Mucosa of gallbladder (tissue), 1 donor: Measurements from ENCODE around the gene LIMCH1. TPM values are rescaled to one million over a fixed set of nuclear protein-coding genes. Genes with fewer than 3 reads are reported as not detected.
"Not testable (repeated sequence)": the region's sequence is repeated elsewhere in the genome, so short reads cannot be mapped to it uniquely, and the experiment has no call there.

Source experiments
- DNase-seq: peaks from one replicate; pipeline ENCODE4 v3.0.0-alpha.2; 2020; ENCODE audit warnings: low spot score
- total RNA-seq: library from RNA; stranded (reverse); gene quantifications from one replicate; pipeline ENCODE4 v1.2.1, GENCODE V29; 2021
- donor health status: DM: no; HTN: no; CAD: no.

Gene LIMCH1
- total RNA-seq, 1 donor from 2014 or later = 90.3 TPM

DNA sequence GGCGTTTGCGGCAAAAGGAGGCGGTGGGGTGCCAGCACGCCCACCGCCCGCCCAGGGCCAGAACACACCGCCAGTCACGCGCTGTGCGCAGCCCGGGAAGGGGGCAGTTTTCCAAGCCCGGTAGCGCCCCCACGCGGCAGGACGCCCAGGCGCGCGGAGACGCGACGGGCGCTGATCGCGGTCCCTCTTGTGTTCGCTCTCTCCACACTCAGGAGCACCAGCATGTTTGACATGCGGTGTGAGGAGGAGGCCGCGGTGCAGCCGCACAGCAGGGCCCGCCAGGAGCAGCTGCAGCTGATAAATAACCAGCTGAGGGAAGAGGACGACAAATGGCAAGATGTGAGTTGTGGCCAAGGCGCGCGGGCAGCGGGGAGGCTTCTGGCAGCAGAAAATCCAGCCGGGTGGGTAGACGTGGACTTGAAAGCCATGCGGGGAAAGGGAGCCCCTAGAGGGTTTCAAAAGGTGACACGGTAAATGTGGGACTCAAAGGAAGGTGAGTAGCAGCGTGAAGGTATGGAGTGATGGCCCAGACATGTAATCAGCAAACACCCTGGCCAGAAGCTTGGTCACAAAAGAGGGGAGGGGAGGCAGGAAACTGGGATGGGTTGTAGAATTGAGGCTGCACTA is 106.4 kb downstream of the LIMCH1 start:
- DNase-seq = peak; percentile 70

DNA sequence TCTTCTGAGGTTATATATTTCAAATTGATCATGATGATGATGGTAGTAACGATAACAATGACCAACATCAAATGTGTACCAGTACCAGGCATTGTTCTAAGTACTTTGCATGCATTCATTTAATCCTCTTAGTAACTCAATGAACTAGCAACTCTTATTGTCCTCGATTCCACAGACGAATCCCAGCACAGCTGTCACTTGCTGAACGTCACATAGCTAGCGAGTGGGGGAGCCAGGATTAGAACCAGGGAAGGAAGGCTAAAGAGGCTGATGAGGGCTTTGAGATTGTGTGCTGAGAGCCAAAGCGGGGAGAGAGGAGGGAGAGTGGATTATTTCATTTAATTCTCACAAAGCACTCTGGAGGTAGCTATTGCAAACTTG is 106.9 kb downstream of the LIMCH1 start:
- DNase-seq = no peak

DNA sequence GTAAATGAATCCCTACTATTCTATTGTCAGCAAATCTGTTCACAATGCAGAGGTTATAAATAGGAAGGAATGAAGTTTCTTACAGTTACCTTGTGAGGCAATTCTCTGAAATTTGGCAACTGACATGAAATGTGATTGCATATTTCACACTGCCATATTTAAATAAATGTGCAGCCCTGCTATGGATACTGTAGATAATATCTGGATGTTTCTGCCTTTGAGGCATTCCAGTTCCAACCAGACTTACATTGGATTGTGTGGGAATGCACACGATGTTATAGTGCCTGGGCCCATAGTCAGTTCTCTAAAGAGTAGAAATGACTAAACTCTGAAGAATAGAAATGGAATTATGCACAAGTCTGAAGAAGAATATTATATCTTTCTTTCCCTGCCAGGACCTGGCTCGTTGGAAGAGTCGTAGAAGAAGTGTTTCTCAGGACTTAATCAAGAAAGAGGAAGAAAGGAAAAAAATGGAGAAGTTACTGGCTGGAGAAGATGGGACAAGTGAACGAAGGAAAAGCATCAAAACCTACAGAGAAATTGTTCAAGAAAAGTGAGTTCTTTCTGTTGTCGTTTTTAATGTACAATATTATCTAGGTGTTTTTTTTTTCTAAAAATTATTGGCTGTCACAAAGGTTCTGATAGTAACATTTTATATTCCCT is 107.9 kb downstream of the LIMCH1 start:
- no peak for DNase-seq

DNA sequence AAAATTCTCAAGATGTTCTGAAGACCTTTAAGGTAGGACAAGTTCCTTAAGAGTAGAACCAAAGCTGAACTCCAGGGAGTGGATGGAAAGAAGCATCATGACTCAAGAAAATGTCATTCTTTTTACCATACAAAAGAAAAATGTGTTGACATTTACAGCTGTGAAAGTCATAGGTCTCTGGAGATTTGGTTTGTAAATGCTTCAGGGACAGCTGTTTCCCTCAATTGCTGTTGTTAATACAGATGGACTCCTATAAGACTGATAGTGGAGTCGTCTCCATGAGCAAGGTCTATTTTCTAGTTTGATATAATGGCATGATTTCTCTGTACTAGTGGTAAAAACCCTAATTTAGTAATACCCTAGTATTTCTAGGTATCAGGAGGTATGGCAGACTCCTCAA is 108.9 kb downstream of the LIMCH1 start:
- no peak for DNase-seq

DNA sequence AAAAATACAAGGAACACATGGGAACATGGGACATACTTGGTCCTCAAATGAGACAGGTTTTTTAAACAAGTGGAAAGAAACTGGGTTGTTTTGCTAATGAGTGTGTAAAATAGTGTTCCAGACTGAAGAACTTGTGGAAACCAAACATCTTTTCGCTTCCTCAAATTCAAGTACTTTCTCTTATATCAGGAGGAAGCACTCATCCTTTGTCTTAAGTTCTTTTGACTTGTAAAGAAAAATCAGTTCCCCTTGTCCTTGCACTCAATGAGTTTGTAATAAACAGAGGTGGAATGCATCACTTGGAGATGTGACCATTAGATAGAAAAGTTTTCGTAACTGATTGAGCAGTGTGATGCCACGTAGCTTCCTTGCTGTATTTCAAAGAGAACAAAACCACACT is 109.4 kb downstream of the LIMCH1 start:
- no peak for DNase-seq

DNA sequence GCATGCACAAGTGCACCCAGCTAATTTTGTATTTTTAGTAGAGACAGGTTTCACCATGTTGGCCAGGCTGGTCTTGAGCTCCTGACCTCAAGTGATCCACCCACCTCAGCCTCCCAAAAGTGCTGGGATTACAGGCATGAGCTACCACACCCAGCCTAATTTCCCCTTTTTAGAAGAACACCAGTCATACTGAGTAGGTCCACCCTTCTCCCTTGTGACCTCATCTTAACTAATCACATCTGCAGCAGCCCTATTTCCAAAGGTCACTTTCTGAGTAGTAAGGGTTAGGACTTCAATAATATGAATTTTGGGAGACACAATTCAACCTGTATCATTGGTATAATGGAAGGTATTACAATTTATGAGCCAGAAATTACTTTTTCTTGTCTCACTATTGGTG is 113.2 kb downstream of the LIMCH1 start:
- DNase-seq = not testable (repeated sequence)

GRCh38 chr4:41652971-41653370 is 115.0 kb downstream of the LIMCH1 start:
- no peak for DNase-seq

- DNase-seq = no peak
Measured at GRCh38 chr4:41653523-41653922, 115.6 kb downstream of the LIMCH1 start.

DNA sequence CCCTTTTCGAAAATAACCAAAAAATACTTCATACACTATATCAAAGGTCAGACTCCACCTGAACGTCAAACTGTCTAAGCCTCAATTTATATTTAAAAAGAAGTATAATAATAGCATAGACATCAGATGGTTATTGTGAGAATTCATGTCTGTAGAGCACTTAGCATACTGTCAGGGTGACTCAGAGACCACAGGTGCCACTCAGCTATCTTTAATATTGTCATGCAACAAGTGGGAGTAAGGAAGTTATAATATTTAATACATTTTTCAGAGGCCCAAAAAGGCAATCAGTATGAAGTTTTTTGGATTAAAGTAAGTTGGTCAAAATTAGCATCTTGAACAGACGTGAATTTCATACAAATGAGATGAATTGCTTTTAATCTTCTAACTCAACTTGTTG is 117.2 kb downstream of the LIMCH1 start:
- no peak for DNase-seq

DNA sequence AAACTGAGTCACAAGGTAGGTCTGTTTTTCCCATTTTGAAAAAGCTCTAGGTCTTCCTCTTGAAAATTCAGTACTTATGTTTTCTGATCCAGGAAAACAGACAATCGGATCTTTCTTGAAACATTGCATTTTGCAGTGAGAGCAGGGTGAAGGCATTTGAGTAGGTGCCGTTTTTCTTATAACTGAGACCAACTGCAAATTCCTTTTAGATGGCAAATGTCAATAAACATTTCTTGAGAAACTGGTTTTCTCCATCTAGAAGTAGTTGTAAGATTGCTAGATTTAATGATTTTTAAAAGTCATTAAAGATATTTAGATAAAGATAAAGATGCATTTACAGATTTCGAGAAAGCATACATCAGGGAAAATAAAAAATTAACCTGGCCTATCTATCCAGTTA is 118.1 kb downstream of the LIMCH1 start:
- no peak for DNase-seq

GRCh38 chr4:41656572-41657520 is 118.9 kb downstream of the LIMCH1 start:
- DNase-seq = no peak

- no peak for DNase-seq
Measured at GRCh38 chr4:41657561-41657960, 119.6 kb downstream of the LIMCH1 start.

- no peak for DNase-seq
Measured at GRCh38 chr4:41658163-41658562, 120.2 kb downstream of the LIMCH1 start.

DNA sequence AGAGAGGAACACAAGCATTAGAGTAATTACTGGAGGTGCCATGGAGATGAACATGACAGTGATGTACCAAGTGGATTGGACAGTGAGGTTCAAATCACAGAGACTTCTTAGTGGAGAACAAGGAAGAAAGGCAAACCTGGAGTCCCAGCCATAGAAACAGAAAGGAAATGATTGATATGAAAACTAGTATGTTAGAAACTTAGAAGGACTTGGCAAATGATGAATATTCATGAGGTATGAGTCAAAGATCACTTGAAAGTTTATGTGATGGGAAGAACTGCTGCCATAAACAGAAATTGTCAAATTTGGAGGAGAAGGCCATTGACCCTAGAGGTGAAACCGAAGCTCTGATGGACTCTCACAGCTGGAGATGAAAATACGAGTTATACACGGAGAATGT is 122.4 kb downstream of the LIMCH1 start:
- DNase-seq = no peak

- peak; percentile 61 for DNase-seq
Measured at GRCh38 chr4:41661442-41662076, 123.6 kb downstream of the LIMCH1 start.

DNA sequence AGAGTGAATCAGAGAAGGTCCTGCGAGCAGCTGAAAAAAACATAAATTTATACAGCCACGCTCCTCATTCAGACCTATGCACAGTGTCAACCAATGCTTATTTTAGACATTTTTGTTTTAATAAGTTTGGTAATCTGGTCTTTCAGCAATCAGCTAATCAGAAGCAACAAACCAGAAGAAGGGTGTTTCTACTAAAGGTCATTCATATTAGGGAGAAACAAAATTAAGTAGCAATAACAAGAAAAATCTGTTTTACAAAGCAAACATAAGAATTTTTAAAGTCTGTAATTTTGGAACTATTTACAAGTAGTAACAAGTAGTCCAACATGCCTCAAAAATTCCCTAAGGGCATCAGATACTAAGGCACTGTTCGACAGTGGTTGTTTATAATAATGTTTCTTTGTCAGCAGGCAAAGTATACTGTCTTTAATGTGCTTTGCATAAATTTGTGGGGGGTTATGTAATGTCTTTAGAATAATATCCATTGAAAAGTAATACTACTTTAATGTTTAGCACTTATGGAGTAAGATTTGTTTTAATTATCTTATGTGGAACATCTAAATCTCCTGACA is 127.8 kb downstream of the LIMCH1 start:
- DNase-seq = no peak

GRCh38 chr4:41668024-41668423 is 130.1 kb downstream of the LIMCH1 start:
- DNase-seq = no peak

DNA sequence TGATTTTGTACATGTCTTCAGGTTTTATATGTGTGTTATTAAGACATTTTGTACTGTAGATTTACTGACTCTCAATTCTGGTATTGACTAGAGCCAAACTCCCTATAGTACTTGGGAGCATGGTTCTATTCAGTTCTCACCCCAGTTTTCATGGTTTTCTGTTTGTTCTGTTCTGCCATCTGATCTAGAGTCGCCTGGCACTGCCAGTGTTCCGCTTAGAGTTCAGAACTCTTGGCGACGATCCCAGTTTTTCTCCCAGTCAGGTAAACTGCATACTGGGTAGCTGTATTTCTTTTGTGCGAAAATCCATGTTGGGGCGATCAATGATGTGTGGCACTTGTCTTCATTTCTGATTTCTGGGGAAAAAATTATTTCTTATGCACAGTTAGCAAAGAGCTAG is 132.6 kb downstream of the LIMCH1 start:
- DNase-seq = peak; percentile 90

GRCh38 chr4:41670982-41671381 is 133.0 kb downstream of the LIMCH1 start:
- DNase-seq = no peak

GRCh38 chr4:41678086-41678816 is 140.3 kb downstream of the LIMCH1 start:
- DNase-seq = no peak

- no peak for DNase-seq
Measured at GRCh38 chr4:41678951-41679350, 141.0 kb downstream of the LIMCH1 start.
